GM10847 (cell line): ENCODE measurements around the gene ZEB2.

Experiments used
- POLR2A ChIP-seq: IDR thresholded peaks from 2 replicates; pipeline ENCODE4 v1.6.1; 2011; ENCODE audit not compliant: insufficient read length; ENCODE audit errors: extremely low read depth

The ZEB2 gene

DNA sequence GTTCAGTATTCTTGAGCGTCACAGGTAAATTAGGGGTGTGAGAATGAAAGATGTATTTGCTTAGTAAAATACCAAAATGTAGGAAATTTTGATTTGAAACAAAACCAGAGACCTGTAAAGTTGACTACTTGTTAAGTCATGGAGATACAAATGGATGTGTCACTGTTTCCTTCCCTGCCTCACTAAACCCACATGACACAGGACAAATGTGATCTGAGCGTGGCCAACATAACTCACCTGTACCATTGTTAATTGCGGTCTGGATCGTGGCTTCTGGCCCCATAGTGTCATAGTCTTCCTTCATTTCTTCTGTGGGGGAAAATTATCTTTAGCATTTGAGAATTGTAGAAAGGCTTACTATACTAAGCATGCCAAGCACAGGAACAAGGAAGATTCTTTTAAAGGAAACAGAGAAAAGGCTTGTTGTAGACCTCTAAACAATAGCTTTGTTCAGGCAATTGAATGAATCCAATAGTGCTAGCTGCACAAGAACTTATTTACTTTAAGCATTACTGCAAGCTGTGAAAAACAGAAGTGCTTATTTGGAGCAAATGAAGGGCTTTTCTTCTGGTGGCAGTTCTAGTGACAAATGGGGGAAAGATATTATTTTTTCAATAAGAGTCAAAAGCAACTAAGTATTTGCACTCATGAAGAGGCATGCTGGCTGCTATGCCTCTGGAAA, 95.2 kb downstream of the ZEB2 start:
- TF ChIP-seq POLR2A, result no peak

DNA sequence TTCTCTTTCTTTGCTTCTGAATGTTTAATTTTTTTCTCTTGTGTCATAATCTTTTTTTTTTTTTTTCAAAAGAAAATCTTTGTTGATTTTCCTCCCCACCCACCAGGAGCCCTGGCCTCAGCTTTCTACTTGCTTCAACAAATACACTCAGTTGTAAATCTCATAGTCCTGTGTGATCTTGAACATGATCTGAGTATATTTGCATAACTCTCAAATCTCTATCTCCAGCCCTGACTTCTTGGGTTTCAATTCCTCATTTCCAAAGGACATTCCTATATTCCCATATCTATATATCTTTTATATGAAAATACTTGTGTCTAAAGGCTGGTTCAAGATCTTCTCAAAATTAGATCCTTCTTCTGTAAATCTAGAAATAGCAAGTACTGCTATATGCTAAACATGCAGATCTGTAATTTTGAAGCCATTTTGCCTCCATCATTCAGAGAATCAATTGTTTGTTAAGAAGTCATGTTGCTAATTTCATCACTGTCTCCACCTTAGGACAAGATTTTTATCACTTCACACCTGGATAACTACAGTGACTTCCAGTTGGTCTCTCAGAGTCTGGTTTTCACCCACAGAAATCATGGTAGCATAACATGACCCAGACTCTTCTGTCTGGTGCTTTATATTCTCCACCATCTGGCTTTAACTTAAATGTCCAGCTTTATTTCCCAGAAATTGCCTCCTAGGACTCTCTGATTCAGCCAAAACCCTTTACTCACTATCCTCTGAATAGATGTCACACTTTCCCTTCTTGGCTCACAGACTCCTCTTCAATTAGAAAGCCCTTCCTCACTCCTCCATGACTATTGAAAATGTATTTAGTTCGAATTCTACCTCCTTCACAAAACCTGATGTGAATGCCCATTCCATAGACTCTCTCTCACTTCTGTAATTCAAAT, 98.1 kb downstream of the ZEB2 start:
- no peak for TF ChIP-seq POLR2A

DNA sequence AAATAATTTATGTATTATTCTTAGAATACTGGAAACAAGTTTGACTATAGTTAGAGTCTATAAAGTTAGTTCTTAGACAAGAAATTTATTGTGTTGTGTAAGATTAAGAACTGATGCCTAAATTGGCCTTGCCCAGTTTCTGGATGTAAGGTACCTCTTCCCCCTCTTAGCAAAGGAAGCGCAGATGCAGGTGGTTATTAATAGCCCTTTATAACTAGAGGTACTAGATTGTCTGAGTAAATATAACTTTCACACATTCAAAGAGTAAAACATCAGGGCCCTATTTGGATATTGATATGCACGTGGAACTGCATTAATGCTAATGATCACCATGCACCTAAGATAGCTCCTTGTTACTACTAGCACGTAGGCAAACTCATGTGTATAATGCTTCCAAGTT, 100.7 kb downstream of the ZEB2 start:
- no peak for TF ChIP-seq POLR2A

GRCh38 chr2:144415386-144415785, 104.5 kb downstream of the ZEB2 start:
- TF ChIP-seq POLR2A, result no peak

GRCh38 chr2:144414324-144414845, 105.5 kb downstream of the ZEB2 start:
- TF ChIP-seq POLR2A, result no peak

GRCh38 chr2:144412709-144413108, 107.2 kb downstream of the ZEB2 start:
- TF ChIP-seq POLR2A, result no peak

GRCh38 chr2:144411473-144411872, 108.4 kb downstream of the ZEB2 start:
- no peak for TF ChIP-seq POLR2A

DNA sequence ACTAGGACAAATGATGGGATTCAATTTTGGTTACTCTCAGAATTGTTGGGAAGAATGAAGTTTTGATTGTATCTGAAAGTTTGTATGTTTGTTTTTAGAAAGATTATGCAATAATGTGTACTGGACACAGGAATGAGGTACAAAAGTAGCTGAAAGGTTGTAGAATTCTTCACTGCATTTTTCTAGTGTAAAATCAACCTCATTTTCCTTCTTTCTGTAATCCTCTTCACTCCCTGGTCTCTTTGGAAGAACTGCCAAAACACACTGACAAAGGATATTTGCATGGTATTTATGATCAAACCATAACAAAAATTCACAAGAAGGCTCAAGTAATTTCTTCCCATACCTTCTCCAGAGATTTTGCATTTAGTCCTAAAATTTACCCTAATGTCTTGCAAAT, 110.7 kb downstream of the ZEB2 start:
- no peak for TF ChIP-seq POLR2A

GRCh38 chr2:144407262-144407661, 112.7 kb downstream of the ZEB2 start:
- TF ChIP-seq POLR2A, result no peak

GRCh38 chr2:144405982-144406788, 113.7 kb downstream of the ZEB2 start:
- TF ChIP-seq POLR2A, result no peak

GRCh38 chr2:144405321-144405720, 114.6 kb downstream of the ZEB2 start:
- TF ChIP-seq POLR2A, result no peak

- TF ChIP-seq POLR2A, result no peak
Measured at GRCh38 chr2:144404586-144405314, 115.2 kb downstream of the ZEB2 start.

- TF ChIP-seq POLR2A, result no peak
Measured at GRCh38 chr2:144403933-144404332, 116.0 kb downstream of the ZEB2 start.

DNA sequence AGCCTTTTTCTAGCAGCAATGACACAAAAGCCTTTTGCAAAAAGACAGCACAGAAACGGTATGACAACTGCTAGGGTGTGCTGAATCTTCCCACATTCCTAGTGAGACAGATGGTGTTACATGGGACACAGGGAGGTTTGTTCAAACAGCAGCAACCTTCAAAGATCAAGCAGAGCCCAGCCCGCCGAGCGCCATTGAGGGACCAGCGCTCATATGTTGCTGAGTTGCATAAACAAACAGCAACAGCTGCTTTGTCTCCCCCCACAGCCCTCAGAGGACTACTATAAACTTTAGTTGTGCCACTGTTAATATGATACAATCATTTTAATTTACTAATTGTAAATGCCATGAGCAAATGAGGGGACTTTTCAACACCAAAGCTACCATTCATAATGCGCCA, 117.7 kb downstream of the ZEB2 start:
- no peak for TF ChIP-seq POLR2A

DNA sequence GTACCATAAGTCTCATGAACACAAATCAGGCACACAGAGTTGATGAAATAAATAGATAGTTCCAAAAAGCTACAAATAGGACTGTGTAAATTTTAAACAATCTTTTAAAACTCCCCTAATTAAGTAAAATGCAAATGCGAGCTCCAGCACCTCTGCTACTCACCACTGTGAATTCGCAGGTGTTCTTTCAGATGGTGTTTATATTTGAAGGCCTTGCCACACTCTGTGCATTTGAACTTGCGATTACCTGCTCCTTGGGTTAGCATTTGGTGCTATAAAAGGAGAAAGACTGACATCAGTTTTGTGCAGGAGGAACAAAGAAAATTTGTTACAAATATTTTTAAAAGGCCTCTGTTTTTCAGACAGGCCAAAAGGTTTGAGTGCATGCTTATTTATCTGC, 118.9 kb downstream of the ZEB2 start:
- TF ChIP-seq POLR2A, result no peak

- no peak for TF ChIP-seq POLR2A
Measured at GRCh38 chr2:144396318-144396717, 123.6 kb downstream of the ZEB2 start.
